GM19193 (cell line): Measurements from ENCODE around the gene RNF141.

Experiments used
- POLR2A ChIP-seq: IDR thresholded peaks from 4 replicates; pipeline ENCODE4 v1.6.1; 2011; ENCODE audit not compliant: insufficient read depth, insufficient read length; ENCODE audit errors: extremely low read depth

Gene RNF141

GRCh38 chr11:10487002-10487647, 53.9 kb downstream of the RNF141 start:
- TF ChIP-seq POLR2A, result no peak

GRCh38 chr11:10486161-10486840, 54.7 kb downstream of the RNF141 start:
- TF ChIP-seq POLR2A, result no peak

- TF ChIP-seq POLR2A, result no peak
These were observed 55.3 kb downstream of the RNF141 start for GRCh38 chr11:10485646-10486045.

GRCh38 chr11:10484461-10485180, 56.4 kb downstream of the RNF141 start:
- no peak for TF ChIP-seq POLR2A

- TF ChIP-seq POLR2A, result no peak
These were observed 57.4 kb downstream of the RNF141 start for GRCh38 chr11:10483584-10483983.

GRCh38 chr11:10483174-10483573, 57.8 kb downstream of the RNF141 start:
- TF ChIP-seq POLR2A, result no peak

GRCh38 chr11:10481560-10482349, 59.2 kb downstream of the RNF141 start:
- TF ChIP-seq POLR2A, result no peak

- TF ChIP-seq POLR2A, result no peak
These were observed 60.2 kb downstream of the RNF141 start for GRCh38 chr11:10480760-10481159.

- no peak for TF ChIP-seq POLR2A
These were observed 61.0 kb downstream of the RNF141 start for GRCh38 chr11:10480026-10480425.

- no peak for TF ChIP-seq POLR2A
These were observed 62.1 kb downstream of the RNF141 start for GRCh38 chr11:10478574-10479550.

GRCh38 chr11:10478066-10478465, 62.9 kb downstream of the RNF141 start:
- no peak for TF ChIP-seq POLR2A

- TF ChIP-seq POLR2A, result no peak
These were observed 63.3 kb downstream of the RNF141 start for GRCh38 chr11:10477690-10478046.

- no peak for TF ChIP-seq POLR2A
These were observed 63.9 kb downstream of the RNF141 start for GRCh38 chr11:10476927-10477689.

- no peak for TF ChIP-seq POLR2A
These were observed 64.6 kb downstream of the RNF141 start for GRCh38 chr11:10476342-10476741.

GRCh38 chr11:10474551-10474950, 66.4 kb downstream of the RNF141 start:
- no peak for TF ChIP-seq POLR2A
